H1 (cell line): ENCODE results near the gene GKN2. TPM values are rescaled to one million over a fixed set of nuclear protein-coding genes. Genes with fewer than 3 reads are reported as not detected.

Source experiments
- JUN ChIP-seq: IDR thresholded peaks from 2 replicates; pipeline ENCODE4 v1.6.1; 2011; ENCODE audit warnings: low read depth, mild to moderate bottlenecking, improper control_type of control experiment, low read length
- POLR2A ChIP-seq, 2 experiments: IDR thresholded peaks; 1 replicate in 1 of 2; 2 replicates in 1 of 2; pipeline ENCODE4 v1.6.1; 2011; ENCODE audit warnings: low read depth in 2 of 2, low read length in 2 of 2, mild to moderate bottlenecking in 2 of 2; ENCODE audit errors: control extremely low read depth in 1 of 2
- RAD21 ChIP-seq, 2 experiments: IDR thresholded peaks in 1 of 2; conservative IDR thresholded peaks in 1 of 2; 2 replicates each; pipeline ENCODE4 v1.6.1; 2011; ENCODE audit warnings: low read depth in 2 of 2, low read length in 2 of 2, improper control_type of control experiment in 1 of 2, inconsistent platforms in 1 of 2, mild to moderate bottlenecking in 1 of 2, moderate library complexity in 1 of 2
- polyA plus RNA-seq, 7 experiments: library from polyadenylated mRNA; depleted of rRNA in 3 of 7; stranded (reverse) in 5 of 7; unstranded in 2 of 7; fragments of >200 nt in 5 of 7; fragments of 200-250 nt in 2 of 7; gene quantifications; 1 replicate in 5 of 7; 2 replicates in 1 of 7; 4 replicates in 1 of 7; pipeline versions ENCODE4 v1.2.1 to v1.2.3, GENCODE V29; 2011 to 2013; ENCODE audit warnings: missing spikeins in 2 of 7, mixed read lengths in 2 of 7
- total RNA-seq: library from RNA; stranded (reverse); fragmentation: NEBNext Ultra II Directional; extraction: Animal tissue kit (Norgen Biotek cat#: 25700); gene quantifications from 2 replicates; pipeline ENCODE4 v1.2.1, GENCODE V29; 2021

GKN2 gene
- total and polyA plus RNA-seq, 2 of the 8 experiments (the other 6 are each of a cell fraction or from before 2014, with no cell fraction given): not detected

DNA sequence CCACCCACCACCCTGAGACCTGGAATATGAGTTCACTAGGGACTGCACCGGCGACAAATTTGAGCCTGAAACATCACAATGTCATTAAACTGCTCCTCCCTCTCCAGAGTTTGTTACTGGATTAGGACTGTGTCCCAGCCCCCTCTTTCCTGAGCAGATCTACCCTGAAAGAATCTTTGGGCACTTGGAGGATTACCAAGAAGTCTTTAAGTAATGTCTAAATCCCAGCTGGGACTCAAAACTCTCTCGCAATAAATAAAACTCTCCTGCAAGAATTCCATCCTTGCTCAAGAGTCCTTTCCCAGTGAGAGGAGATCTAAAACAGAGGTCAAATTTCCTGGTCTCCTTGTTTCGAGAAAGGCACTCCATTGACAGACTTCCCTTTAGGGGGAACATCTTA, 20.9 kb downstream of the GKN2 start (continued):
- TF ChIP-seq RAD21 (IDR thresholded peaks at IDR 0.05 in 1 of 2, conservative IDR thresholded peaks at IDR 0.05 in 1 of 2; ENCODE audit: low read depth in 2 of 2, low read length in 2 of 2) (no peak), JUN (no peak), POLR2A (IDR thresholded peaks at IDR 0.05; ENCODE audit: control extremely low read depth in 1 of 2, low read depth in 2 of 2, low read length in 2 of 2) (no peak)
